HCT116 (cell line): Measurements from ENCODE around the gene C10orf90. TPM values are rescaled to one million over a fixed set of nuclear protein-coding genes. Genes with fewer than 3 reads are reported as not detected.

ENCODE experiments used
- ATAC-seq: fragments of 200-7000 bp; cut with Tn5 transposase; 2 replicates; pipeline ENCODE4 v1.9.1; 2020; ENCODE audit warnings: mild to moderate bottlenecking, moderate library complexity
- BruUV-seq: library from RNA; stranded (reverse); fragments of 400-500 nt; replicated peaks from 2 replicates; lab custom pipeline; 2021; lab: Mats Ljungman, UMichigan
- CTCF ChIA-PET: fragments of 300-600 bp; sonication (Branson Sonifier 250); formaldehyde crosslinking; loops from one replicate; lab custom pipeline; 2021; ENCODE audit warnings: antibody characterized with exemption; lab: Charles Lee
- POLR2A ChIA-PET: fragments of 300-600, 350-600 bp; sonication (Branson Sonifier 250); formaldehyde crosslinking; loops from one replicate; lab custom pipeline; 2021; ENCODE audit warnings: antibody characterized with exemption; lab: Charles Lee
- RAD21 ChIA-PET, 2 experiments: fragments of 300-600 bp; sonication (Branson Sonifier 250); formaldehyde crosslinking; loops; one replicate each; lab custom pipeline; 2023; ENCODE audit warnings: low total read pairs in 2 of 2; ENCODE audit not compliant: uncharacterized antibody in 2 of 2, unreplicated experiment in 2 of 2, low non-redundant PET in 1 of 2; lab: Charles Lee
- DNase-seq: peaks from one replicate; pipeline ENCODE4 v3.0.0-alpha.2; 2010; ENCODE audit warnings: low read depth, low spot score
- H2AFZ ChIP-seq: fragments of 200-600 bp; shearing (Covaris generic), sonication (generic); 2 replicates; pipeline ENCODE4 v1.6.1; 2017; ENCODE audit warnings: low read depth, mixed run types, mixed read lengths, antibody characterized with exemption, low read length; ENCODE audit not compliant: poor library complexity, severe bottlenecking
- H3K27ac ChIP-seq: 2 replicates; pipeline ENCODE4 v1.5.1; 2012; ENCODE audit warnings: low read depth, low read length
- H3K27me3 ChIP-seq: fragments of 200-600 bp; sonication (generic); 2 replicates; pipeline ENCODE4 v1.6.1; 2016; ENCODE audit warnings: mixed run types, low read length, mixed read lengths; ENCODE audit not compliant: insufficient read depth
- H3K36me3 ChIP-seq, 2 experiments: fragments of 200-500 bp in 1 of 2; fragments of 200-600 bp in 1 of 2; sonication (Bioruptor generic) in 1 of 2; sonication (generic) in 1 of 2; 2 replicates each; pipeline versions ENCODE4 v1.5.1 to v1.6.1; 2014 to 2016; ENCODE audit warnings: low read length in 2 of 2, inconsistent platforms in 1 of 2, mixed read lengths in 1 of 2, mixed run types in 1 of 2; ENCODE audit not compliant: insufficient read depth in 2 of 2, control insufficient read depth in 1 of 2
- H3K4me1 ChIP-seq, 2 experiments: fragments of 200-600 bp in 1 of 2; sonication (generic) in 1 of 2; 2 replicates each; pipeline versions ENCODE4 v1.5.1 to v1.6.1; 2012 to 2017; ENCODE audit warnings: low read length in 2 of 2, inconsistent platforms in 1 of 2, mild to moderate bottlenecking in 1 of 2, mixed read lengths in 1 of 2, mixed run types in 1 of 2, moderate library complexity in 1 of 2; ENCODE audit not compliant: insufficient read depth in 2 of 2, control insufficient read depth in 1 of 2
- H3K4me2 ChIP-seq: fragments of 200-600 bp; sonication (generic); 2 replicates; pipeline ENCODE4 v1.6.1; 2017; ENCODE audit warnings: mixed run types, low read length, mixed read lengths
- H3K4me3 ChIP-seq, 2 experiments: fragments of 200-600 bp in 1 of 2; sonication (generic) in 1 of 2; replicated peaks in 1 of 2; 2 replicates each; pipeline ENCODE4 v1.5.1; 2011 to 2016; ENCODE audit warnings: low read length in 2 of 2, control low read depth in 1 of 2, low read depth in 1 of 2, mild to moderate bottlenecking in 1 of 2, mixed read lengths in 1 of 2, mixed run types in 1 of 2
- H3K79me2 ChIP-seq: fragments of 200-600 bp; sonication (generic); 2 replicates; pipeline ENCODE4 v1.6.1; 2017; ENCODE audit warnings: mild to moderate bottlenecking, mixed run types, low read length, moderate library complexity, mixed read lengths; ENCODE audit not compliant: insufficient read depth
- H3K9ac ChIP-seq: fragments of 200-600 bp; sonication (generic); 2 replicates; pipeline ENCODE4 v1.6.1; 2016; ENCODE audit warnings: low read length, mixed read lengths
- H3K9me2 ChIP-seq: fragments of 200-600 bp; sonication (generic), shearing (Covaris generic); 2 replicates; pipeline ENCODE4 v1.6.1; 2017; ENCODE audit warnings: mixed run types, mild to moderate bottlenecking, moderate library complexity; ENCODE audit not compliant: insufficient read depth
- H3K9me3 ChIP-seq, 2 experiments: fragments of 200-500 bp in 1 of 2; fragments of 200-600 bp in 1 of 2; sonication (Bioruptor generic) in 1 of 2; sonication (generic) in 1 of 2; 2 replicates each; pipeline ENCODE4 v1.6.1; 2014 to 2017; ENCODE audit warnings: low read length in 2 of 2, mixed read lengths in 2 of 2, inconsistent platforms in 1 of 2, low read depth in 1 of 2, mild to moderate bottlenecking in 1 of 2, mixed run types in 1 of 2, moderate library complexity in 1 of 2; ENCODE audit not compliant: control insufficient read depth in 1 of 2, insufficient read depth in 1 of 2
- H4K20me1 ChIP-seq: fragments of 200-600 bp; sonication (generic), shearing (Covaris generic); 2 replicates; pipeline ENCODE4 v1.6.1; 2017; ENCODE audit warnings: mixed run types, mild to moderate bottlenecking, moderate library complexity; ENCODE audit not compliant: insufficient read depth
- CBX3 ChIP-seq: IDR thresholded peaks from 2 replicates; pipeline ENCODE4 v1.6.1; 2012; ENCODE audit warnings: low read depth
- JUND ChIP-seq: IDR thresholded peaks from 2 replicates; pipeline ENCODE4 v1.6.1; 2012
- MAX ChIP-seq: IDR thresholded peaks from 2 replicates; pipeline ENCODE4 v1.6.1; 2012
- RAD21 ChIP-seq: IDR thresholded peaks from 2 replicates; pipeline ENCODE4 v1.6.1; 2012; ENCODE audit warnings: low read depth, mild to moderate bottlenecking
- SP1 ChIP-seq: IDR thresholded peaks from 2 replicates; pipeline ENCODE4 v1.6.1; 2012; ENCODE audit warnings: low read depth
- ZBTB33 ChIP-seq: IDR thresholded peaks from 2 replicates; pipeline ENCODE4 v1.6.1; 2011; ENCODE audit warnings: mild to moderate bottlenecking, low read length, moderate library complexity; ENCODE audit not compliant: insufficient replicate concordance; ENCODE audit errors: extremely low read depth
- ZFX ChIP-seq: fragments of 450-650 bp; IDR thresholded peaks from 2 replicates; pipeline ENCODE4 v1.6.1; 2017
- intact Hi-C: fragments of 100-400 bp; cut with micrococcal nuclease; formaldehyde crosslinking; loops from 2 replicates; pipeline ENCODE4 v1.10.0; 2022
- total RNA-seq: library from RNA; stranded (reverse); gene quantifications from one replicate; pipeline ENCODE4 v1.2.1, GENCODE V29; 2021; ENCODE audit not compliant: unreplicated experiment

C10orf90 gene
- total RNA-seq, 1 experiment from 2014 or later: not detected

GRCh38 chr10:126684171-126684745 is 13.8 kb upstream of the C10orf90 start:
- intact Hi-C loops: no loop called here
- H2AFZ ChIP-seq: no peak overlapping the region
- H3K4me3 ChIP-seq: no peak overlapping the region
- H3K36me3 ChIP-seq: no peaks in the 10 kb centered on the region
- no TSS peak for BruUV-seq
- H3K9me2 ChIP-seq: no peaks in the 10 kb centered on the region
- no peaks in the 10 kb centered on the region for H4K20me1 ChIP-seq
- no peaks in the 10 kb centered on the region for H3K4me1 ChIP-seq
- ChIA-PET RAD21 (no interaction called here), CTCF (no interaction called here), POLR2A (no interaction called here)
- no peaks in the 10 kb centered on the region for H3K9me3 ChIP-seq
- DNase-seq: no peak
- no peak overlapping the region for H3K4me2 ChIP-seq
- no peak for TF ChIP-seq SP1
- no peak for TF ChIP-seq CBX3
- TF ChIP-seq RAD21: no peak
- TF ChIP-seq JUND: no peak
- no peak overlapping the region for H3K9ac ChIP-seq
- no peaks in the 10 kb centered on the region for H3K79me2 ChIP-seq
- peaks cover 6% of the 10 kb centered on the region; the same call in 1 of the 2 replicates for H3K27me3 ChIP-seq
- no peak overlapping the region for H3K27ac ChIP-seq
- ATAC-seq: no peak

GRCh38 chr10:126683466-126683865 is 13.0 kb upstream of the C10orf90 start:
- ATAC-seq (no peak), DNase-seq (no peak)
- BruUV-seq: no TSS peak
- no peaks in the 10 kb centered on the region for H3K79me2 ChIP-seq
- POLR2A ChIA-PET: no interaction called here
- intact Hi-C loops: no loop called here
- H2AFZ ChIP-seq: no peak overlapping the region
- H3K4me3 ChIP-seq: no peak overlapping the region
- TF ChIP-seq CBX3: no peak
- no peak for TF ChIP-seq MAX
- no peak for TF ChIP-seq ZBTB33
- no peak for TF ChIP-seq ZFX
- no peak overlapping the region for H3K27ac ChIP-seq
- RAD21 ChIA-PET: no interaction called here
- no peaks in the 10 kb centered on the region for H3K9me2 ChIP-seq
- CTCF ChIA-PET: no interaction called here
- H3K36me3 ChIP-seq: no peaks in the 10 kb centered on the region
- H3K4me2 ChIP-seq: no peak overlapping the region
- H3K9ac ChIP-seq: no peak overlapping the region
- no peaks in the 10 kb centered on the region for H3K9me3 ChIP-seq
- no peaks in the 10 kb centered on the region for H4K20me1 ChIP-seq
- H3K27me3 ChIP-seq: peaks cover 3% of the 10 kb centered on the region; the same call in 1 of the 2 replicates
- H3K4me1 ChIP-seq: no peaks in the 10 kb centered on the region
